IPS DF 6.9 (cell line): ENCODE data around the gene WDR54.
A peak's percentile ranks its signal among the peaks of the same experiment; 100 is the strongest.

Source experiments
- DNase-seq: peaks from one replicate; pipeline ENCODE4 v3.0.0-alpha.2; 2013; ENCODE audit warnings: low read depth, low spot score
- H3K27ac ChIP-seq: one replicate; pipeline ENCODE4 v1.5.1; 2013; ENCODE audit warnings: low read length, control low read depth
- H3K27me3 ChIP-seq: 2 replicates; pipeline ENCODE4 v1.6.1; 2013; ENCODE audit warnings: mild to moderate bottlenecking, low read length; ENCODE audit not compliant: control insufficient read depth, insufficient read depth
- H3K36me3 ChIP-seq: 2 replicates; pipeline ENCODE4 v1.6.1; 2013; ENCODE audit warnings: low read length; ENCODE audit not compliant: control insufficient read depth, insufficient read depth
- H3K4me1 ChIP-seq: 2 replicates; pipeline ENCODE4 v1.6.1; 2013; ENCODE audit warnings: low read length; ENCODE audit not compliant: control insufficient read depth, insufficient read depth
- H3K4me3 ChIP-seq: 2 replicates; pipeline ENCODE4 v1.5.1; 2013; ENCODE audit warnings: mild to moderate bottlenecking, low read length
- H3K9me3 ChIP-seq: 2 replicates; pipeline ENCODE4 v1.6.1; 2013; ENCODE audit warnings: low read length, inconsistent platforms; ENCODE audit not compliant: control insufficient read depth, insufficient read depth
- WGBS: extraction: QIAGEN DNeasy Blood & Tissue Kit; methylation state at CpG from one replicate; pipeline ENCODE4 v1.1.7; 2013; ENCODE audit warnings: mixed read lengths, missing lambda C conversion rate; ENCODE audit not compliant: insufficient read length, insufficient coverage; 5-methylcytosine and 5-hydroxymethylcytosine counted together

The WDR54 gene

GRCh38 chr2:74384051-74384450 lies 37.5 kb upstream of the WDR54 start:
- H3K9me3 ChIP-seq: no peaks in the 10 kb centered on the region
- WGBS: no CpG with 5 or more reads among the region's 3 CpGs
- H3K36me3 ChIP-seq: peaks cover 3% of the 10 kb centered on the region; the same call in 1 of the 2 replicates
- no peak overlapping the region for H3K4me3 ChIP-seq
- peaks cover 5% of the 10 kb centered on the region; the same call in 1 of the 2 replicates for H3K4me1 ChIP-seq
- DNase-seq: no peak
- no peak overlapping the region for H3K27ac ChIP-seq
- no peaks in the 10 kb centered on the region for H3K27me3 ChIP-seq

GRCh38 chr2:74385396-74385795 lies 36.1 kb upstream of the WDR54 start:
- Histone ChIP-seq H3K9me3 (no peaks in the 10 kb centered on the region), H3K27ac (no peak overlapping the region), H3K4me1 (no peaks in the 10 kb centered on the region), H3K4me3 (no peak overlapping the region), H3K27me3 (no peaks in the 10 kb centered on the region), H3K36me3 (peaks cover 3% of the 10 kb centered on the region; the same call in 1 of the 2 replicates)
- no CpG with 5 or more reads among the region's 8 CpGs for WGBS
- DNase-seq: no peak

- Histone ChIP-seq H3K27me3 (no peaks in the 10 kb centered on the region), H3K4me1 (no peaks in the 10 kb centered on the region), H3K9me3 (no peaks in the 10 kb centered on the region), H3K27ac (no peak overlapping the region), H3K4me3 (no peak overlapping the region), H3K36me3 (peaks cover 3% of the 10 kb centered on the region; the same call in 1 of the 2 replicates)
- no CpG with 5 or more reads among the region's 1 CpG for WGBS
- DNase-seq: no peak
Observed at GRCh38 chr2:74387346-74387745, 34.2 kb upstream of the WDR54 start.

- WGBS: no CpG with 5 or more reads among the region's 5 CpGs
- no peaks in the 10 kb centered on the region for H3K4me1 ChIP-seq
- no peak overlapping the region; the same call in 1 of the 2 replicates for H3K4me3 ChIP-seq
Observed at GRCh38 chr2:74390606-74391005, 30.9 kb upstream of the WDR54 start.

GRCh38 chr2:74391209-74391579 lies 30.3 kb upstream of the WDR54 start:
- peak overlapping the region; percentile 88 for H3K4me3 ChIP-seq
- H3K27me3 ChIP-seq: no peaks in the 10 kb centered on the region
- H3K27ac ChIP-seq: no peak overlapping the region
- no peaks in the 10 kb centered on the region for H3K9me3 ChIP-seq
- no peaks in the 10 kb centered on the region for H3K36me3 ChIP-seq
- DNase-seq: no peak
- WGBS: no CpG with 5 or more reads among the region's 11 CpGs
- no peaks in the 10 kb centered on the region for H3K4me1 ChIP-seq

More at GRCh38 chr2:74390606-74391005, 30.9 kb upstream of the WDR54 start:
- Histone ChIP-seq H3K27me3 (no peaks in the 10 kb centered on the region), H3K36me3 (no peaks in the 10 kb centered on the region), H3K9me3 (no peaks in the 10 kb centered on the region), H3K27ac (no peak overlapping the region)
- no peak for DNase-seq

GRCh38 chr2:74391580-74392448 lies 29.7 kb upstream of the WDR54 start:
- no peaks in the 10 kb centered on the region for H3K9me3 ChIP-seq
- no peaks in the 10 kb centered on the region for H3K36me3 ChIP-seq
- no CpG with 5 or more reads among the region's 62 CpGs for WGBS
- H3K27me3 ChIP-seq: no peaks in the 10 kb centered on the region
- no peaks in the 10 kb centered on the region for H3K4me1 ChIP-seq
- H3K27ac ChIP-seq: no peak overlapping the region
- H3K4me3 ChIP-seq: peak overlapping the region; percentile 88
- peak; percentile 72 for DNase-seq

GRCh38 chr2:74392449-74392743 lies 29.1 kb upstream of the WDR54 start:
- no peak overlapping the region; the same call in 1 of the 2 replicates for H3K4me3 ChIP-seq
- no peak overlapping the region for H3K27ac ChIP-seq
- WGBS: no CpG with 5 or more reads among the region's 13 CpGs
- no peaks in the 10 kb centered on the region for H3K9me3 ChIP-seq
- H3K27me3 ChIP-seq: no peaks in the 10 kb centered on the region
- no peaks in the 10 kb centered on the region for H3K36me3 ChIP-seq
- H3K4me1 ChIP-seq: no peaks in the 10 kb centered on the region
- no peak for DNase-seq

GRCh38 chr2:74393525-74393924 lies 28.0 kb upstream of the WDR54 start:
- H3K4me3 ChIP-seq: no peak overlapping the region
- DNase-seq: no peak
- H3K27me3 ChIP-seq: no peaks in the 10 kb centered on the region
- no peak overlapping the region for H3K27ac ChIP-seq
- no peaks in the 10 kb centered on the region for H3K9me3 ChIP-seq
- no peaks in the 10 kb centered on the region for H3K4me1 ChIP-seq
- H3K36me3 ChIP-seq: no peaks in the 10 kb centered on the region
- WGBS: no CpG with 5 or more reads among the region's 1 CpG

- H3K9me3 ChIP-seq: no peaks in the 10 kb centered on the region
- no peak overlapping the region for H3K27ac ChIP-seq
- no peaks in the 10 kb centered on the region for H3K27me3 ChIP-seq
- H3K4me1 ChIP-seq: no peaks in the 10 kb centered on the region
- H3K4me3 ChIP-seq: no peak overlapping the region
- no peaks in the 10 kb centered on the region for H3K36me3 ChIP-seq
- no peak for DNase-seq
- WGBS: no CpG with 5 or more reads among the region's 2 CpGs
Observed at GRCh38 chr2:74396149-74396548, 25.4 kb upstream of the WDR54 start.

- DNase-seq: no peak
Observed at GRCh38 chr2:74399785-74400184, 21.7 kb upstream of the WDR54 start.

GRCh38 chr2:74401891-74402290 lies 19.6 kb upstream of the WDR54 start:
- no peak overlapping the region for H3K27ac ChIP-seq
- H3K4me1 ChIP-seq: no peaks in the 10 kb centered on the region
- DNase-seq: no peak
- no peak overlapping the region for H3K4me3 ChIP-seq
- H3K27me3 ChIP-seq: no peaks in the 10 kb centered on the region
- H3K9me3 ChIP-seq: no peaks in the 10 kb centered on the region
- H3K36me3 ChIP-seq: no peaks in the 10 kb centered on the region
- WGBS: no CpG with 5 or more reads among the region's 2 CpGs

More at GRCh38 chr2:74399785-74400184, 21.7 kb upstream of the WDR54 start:
- Histone ChIP-seq H3K4me3 (no peak overlapping the region), H3K27me3 (no peaks in the 10 kb centered on the region), H3K36me3 (no peaks in the 10 kb centered on the region), H3K27ac (no peak overlapping the region), H3K9me3 (no peaks in the 10 kb centered on the region), H3K4me1 (no peaks in the 10 kb centered on the region)
